Mucosa of stomach (tissue), 1 donor: Measurements from ENCODE around the gene FSCN2.

ENCODE experiments used
- H3K27me3 ChIP-seq: one replicate; pipeline ENCODE4 v1.7.0; 2013; ENCODE audit warnings: mild to moderate bottlenecking, low read length; ENCODE audit not compliant: control insufficient read depth, insufficient read depth
- H3K36me3 ChIP-seq: one replicate; pipeline ENCODE4 v1.7.0; 2013; ENCODE audit warnings: low read length; ENCODE audit not compliant: control insufficient read depth, insufficient read depth
- H3K4me1 ChIP-seq: one replicate; pipeline ENCODE4 v1.7.0; 2013; ENCODE audit warnings: mild to moderate bottlenecking, low read length; ENCODE audit not compliant: control insufficient read depth, insufficient read depth
- H3K4me3 ChIP-seq: one replicate; pipeline ENCODE4 v1.7.0; 2013; ENCODE audit warnings: low read length
- H3K9ac ChIP-seq: one replicate; pipeline ENCODE4 v1.7.0; 2013; ENCODE audit warnings: mild to moderate bottlenecking, low read length, moderate library complexity
- H3K9me3 ChIP-seq: one replicate; pipeline ENCODE4 v1.7.0; 2013; ENCODE audit warnings: mild to moderate bottlenecking, low read length, moderate library complexity; ENCODE audit not compliant: control insufficient read depth
- donor health status: Pancreatic carcinoma.

Gene FSCN2

GRCh38 chr17:81527591-81528383 is at the start of gene FSCN2:
Gene FSCN2, plus strand, starts transcription at chr17:81528377. Its CDS starts 155 bp downstream, at chr17:81528532.
- Histone ChIP-seq H3K4me1 (peaks cover 12% of the 10 kb centered on the region), H3K27me3 (peaks cover 67% of the 10 kb centered on the region), H3K4me3 (no peak within 1 kb of the TSS), H3K9ac (no peak within 1 kb of the TSS), H3K36me3 (no peaks in the 10 kb centered on the region), H3K9me3 (no peaks in the 10 kb centered on the region)

GRCh38 chr17:81479175-81480071 is 48.8 kb upstream of the FSCN2 start:
- Histone ChIP-seq H3K4me1 (peaks cover 16% of the 10 kb centered on the region), H3K4me3 (no peak overlapping the region), H3K9ac (no peak overlapping the region), H3K36me3 (no peaks in the 10 kb centered on the region), H3K9me3 (no peaks in the 10 kb centered on the region), H3K27me3 (peaks cover 22% of the 10 kb centered on the region)

- Histone ChIP-seq H3K4me3 (no peak overlapping the region), H3K9me3 (no peaks in the 10 kb centered on the region), H3K36me3 (no peaks in the 10 kb centered on the region), H3K4me1 (peaks cover 18% of the 10 kb centered on the region), H3K27me3 (peaks cover 27% of the 10 kb centered on the region), H3K9ac (no peak overlapping the region)
Observed at GRCh38 chr17:81480140-81481072, 47.8 kb upstream of the FSCN2 start.

- Histone ChIP-seq H3K9me3 (no peaks in the 10 kb centered on the region), H3K36me3 (no peaks in the 10 kb centered on the region), H3K4me1 (peaks cover 18% of the 10 kb centered on the region), H3K27me3 (peaks cover 27% of the 10 kb centered on the region), H3K4me3 (no peak overlapping the region), H3K9ac (no peak overlapping the region)
Observed at GRCh38 chr17:81481073-81481799, 46.9 kb upstream of the FSCN2 start.

GRCh38 chr17:81481815-81482505 is 46.2 kb upstream of the FSCN2 start:
- Histone ChIP-seq H3K9ac (no peak overlapping the region), H3K9me3 (no peaks in the 10 kb centered on the region), H3K4me3 (no peak overlapping the region), H3K27me3 (peaks cover 27% of the 10 kb centered on the region), H3K36me3 (no peaks in the 10 kb centered on the region), H3K4me1 (peaks cover 18% of the 10 kb centered on the region)

GRCh38 chr17:81482673-81483072 is 45.5 kb upstream of the FSCN2 start:
- H3K9ac ChIP-seq, result no peak overlapping the region
- H3K27me3 ChIP-seq, result peaks cover 27% of the 10 kb centered on the region
- H3K4me3 ChIP-seq, result no peak overlapping the region
- peaks cover 18% of the 10 kb centered on the region for H3K4me1 ChIP-seq
- no peaks in the 10 kb centered on the region for H3K36me3 ChIP-seq
- no peaks in the 10 kb centered on the region for H3K9me3 ChIP-seq

- Histone ChIP-seq H3K9ac (no peak overlapping the region), H3K27me3 (peaks cover 27% of the 10 kb centered on the region), H3K4me3 (no peak overlapping the region), H3K4me1 (peaks cover 18% of the 10 kb centered on the region), H3K9me3 (no peaks in the 10 kb centered on the region), H3K36me3 (no peaks in the 10 kb centered on the region)
Observed at GRCh38 chr17:81483085-81483861, 44.9 kb upstream of the FSCN2 start.

GRCh38 chr17:81483862-81484194 is 44.3 kb upstream of the FSCN2 start:
- Histone ChIP-seq H3K36me3 (no peaks in the 10 kb centered on the region), H3K27me3 (peaks cover 27% of the 10 kb centered on the region), H3K9me3 (no peaks in the 10 kb centered on the region), H3K4me3 (no peak overlapping the region), H3K9ac (no peak overlapping the region), H3K4me1 (peaks cover 22% of the 10 kb centered on the region)

GRCh38 chr17:81484195-81484979 is 43.8 kb upstream of the FSCN2 start:
- Histone ChIP-seq H3K27me3 (peaks cover 27% of the 10 kb centered on the region), H3K9ac (no peak overlapping the region), H3K9me3 (no peaks in the 10 kb centered on the region), H3K4me1 (peaks cover 22% of the 10 kb centered on the region), H3K4me3 (no peak overlapping the region), H3K36me3 (no peaks in the 10 kb centered on the region)
